Activated CD4-positive, alpha-beta T cell treated with anti-CD3 and anti-CD28 coated beads, Interleukin-2, amount 10 ng/mL, durations not matched to agents 7 days and 5 days (primary cell): ENCODE data around the gene CNTN4. TPM values are rescaled to one million over a fixed set of nuclear protein-coding genes. Genes with fewer than 3 reads are reported as not detected.

Source experiments
- CTCF ChIA-PET: fragments of 350-600 bp; sonication (Branson Sonifier 250); formaldehyde crosslinking; loops from one replicate; lab custom pipeline; 2021; ENCODE audit warnings: antibody characterized with exemption; lab: Charles Lee
- POLR2A ChIA-PET: fragments of 350-600 bp; sonication (Branson Sonifier 250); formaldehyde crosslinking; loops from one replicate; lab custom pipeline; 2021; ENCODE audit warnings: antibody characterized with exemption; lab: Charles Lee
- DNase-seq: peaks from one replicate; pipeline ENCODE4 v3.0.0-alpha.2; 2020
- H3K27ac Mint-ChIP-seq: one replicate; pipeline ENCODE4 v1.8.0; 2021; ENCODE audit warnings: mild to moderate bottlenecking, moderate library complexity, mixed read lengths
- H3K27me3 Mint-ChIP-seq: one replicate; pipeline ENCODE4 v1.8.0; 2021; ENCODE audit warnings: mixed read lengths
- H3K36me3 Mint-ChIP-seq: one replicate; pipeline ENCODE4 v1.8.0; 2021; ENCODE audit warnings: low read depth, mixed read lengths
- H3K4me1 Mint-ChIP-seq: one replicate; pipeline ENCODE4 v1.8.0; 2021; ENCODE audit warnings: mixed read lengths
- H3K4me3 Mint-ChIP-seq: one replicate; pipeline ENCODE4 v1.8.0; 2021; ENCODE audit warnings: mild to moderate bottlenecking, moderate library complexity, mixed read lengths
- H3K9me3 Mint-ChIP-seq: one replicate; pipeline ENCODE4 v1.8.0; 2021; ENCODE audit warnings: mixed read lengths
- total RNA-seq, 2 experiments: library from RNA; stranded (reverse); gene quantifications; one replicate each; pipeline ENCODE4 v1.2.3, GENCODE V29; 2021

Gene CNTN4
- total RNA-seq, 2 experiments from 2014 or later: not detected

DNA sequence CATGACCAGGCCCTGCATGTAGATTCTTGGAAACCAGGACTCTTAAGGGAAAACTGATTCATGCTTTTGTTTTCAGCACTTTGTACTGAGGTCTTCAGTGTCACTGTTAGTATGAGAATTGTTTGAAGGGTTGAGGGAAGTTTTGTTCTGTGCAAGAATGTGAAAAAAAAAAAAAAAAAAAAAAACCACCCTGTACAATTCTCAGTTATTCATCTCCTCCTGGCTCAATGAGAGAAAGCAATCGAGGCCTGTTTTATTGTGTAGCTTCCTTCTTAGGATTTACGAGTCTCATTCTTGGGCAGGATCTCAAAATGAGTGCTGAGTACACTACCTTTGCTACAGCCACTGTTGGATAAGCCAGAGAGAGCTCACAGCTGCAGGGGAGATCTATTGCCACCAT, 469.5 kb downstream of the CNTN4 start:
- no peaks in the 10 kb centered on the region for H3K4me1 Mint-ChIP-seq
- no peaks in the 10 kb centered on the region for H3K27me3 Mint-ChIP-seq
- POLR2A ChIA-PET: no interaction called here
- H3K4me3 Mint-ChIP-seq: no peak overlapping the region
- H3K36me3 Mint-ChIP-seq: no peaks in the 10 kb centered on the region
- H3K27ac Mint-ChIP-seq: no peak overlapping the region
- CTCF ChIA-PET: no interaction called here
- no peak for DNase-seq
- no peaks in the 10 kb centered on the region for H3K9me3 Mint-ChIP-seq

DNA sequence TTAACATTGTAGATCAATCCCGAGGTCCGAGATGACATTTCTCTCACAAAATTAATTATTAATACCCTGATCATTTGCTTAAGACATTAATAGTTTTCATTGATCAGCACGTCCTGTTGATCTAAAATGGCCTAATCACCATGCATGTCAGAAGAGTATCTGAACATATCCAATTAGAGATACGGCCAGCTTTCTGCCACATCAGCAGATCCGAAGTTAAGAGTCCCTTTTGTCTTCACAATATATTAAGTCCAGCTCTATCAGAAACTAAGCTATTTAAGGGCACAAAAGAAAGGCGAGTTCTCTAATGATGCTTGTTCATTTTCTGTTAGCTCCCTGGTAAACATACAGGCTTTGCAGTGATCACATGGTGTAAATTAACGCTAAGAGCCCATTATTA, 470.3 kb downstream of the CNTN4 start:
- Mint-ChIP-seq H3K27me3 (no peaks in the 10 kb centered on the region), H3K4me3 (no peak overlapping the region), H3K4me1 (no peaks in the 10 kb centered on the region), H3K36me3 (no peaks in the 10 kb centered on the region), H3K9me3 (no peaks in the 10 kb centered on the region), H3K27ac (no peak overlapping the region)
- no peak for DNase-seq
- POLR2A ChIA-PET: no interaction called here
- CTCF ChIA-PET: no interaction called here

- no peaks in the 10 kb centered on the region for H3K4me1 Mint-ChIP-seq
- POLR2A ChIA-PET: no interaction called here
- no peak for DNase-seq
- H3K27me3 Mint-ChIP-seq: no peaks in the 10 kb centered on the region
- no peaks in the 10 kb centered on the region for H3K36me3 Mint-ChIP-seq
- no peaks in the 10 kb centered on the region for H3K9me3 Mint-ChIP-seq
- no peak overlapping the region for H3K27ac Mint-ChIP-seq
- H3K4me3 Mint-ChIP-seq: no peak overlapping the region
- CTCF ChIA-PET: no interaction called here
These were observed 478.9 kb downstream of the CNTN4 start for GRCh38 chr3:2577571-2577970.

DNA sequence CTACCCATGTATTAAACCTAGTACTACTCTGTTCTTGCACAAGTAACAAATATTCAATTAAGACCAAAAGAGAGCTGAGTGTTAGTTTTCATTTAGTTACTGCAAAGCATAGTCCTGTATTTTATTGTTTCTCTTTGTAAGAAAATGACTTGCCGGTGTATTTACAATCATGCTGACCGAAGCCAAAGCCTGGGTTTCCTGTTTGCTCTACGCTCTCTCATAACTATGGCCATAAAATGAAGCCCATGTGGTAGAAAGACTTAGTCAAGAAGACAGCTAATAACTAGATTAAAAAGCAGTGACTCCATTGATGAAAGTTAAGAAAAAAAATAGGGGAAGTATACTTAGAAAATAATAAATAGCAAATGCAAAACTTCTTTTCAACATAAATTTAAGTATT, 479.9 kb downstream of the CNTN4 start:
- Mint-ChIP-seq H3K27ac (no peak overlapping the region), H3K4me1 (no peaks in the 10 kb centered on the region), H3K4me3 (no peak overlapping the region), H3K9me3 (no peaks in the 10 kb centered on the region), H3K36me3 (no peaks in the 10 kb centered on the region), H3K27me3 (no peaks in the 10 kb centered on the region)
- ChIA-PET POLR2A (no interaction called here), CTCF (no interaction called here)
- no peak for DNase-seq

GRCh38 chr3:2579206-2579605, 480.5 kb downstream of the CNTN4 start:
- DNase-seq: no peak
- CTCF ChIA-PET: no interaction called here
- Mint-ChIP-seq H3K4me3 (no peak overlapping the region), H3K27ac (no peak overlapping the region), H3K36me3 (no peaks in the 10 kb centered on the region), H3K4me1 (no peaks in the 10 kb centered on the region), H3K9me3 (no peaks in the 10 kb centered on the region), H3K27me3 (no peaks in the 10 kb centered on the region)
- POLR2A ChIA-PET: no interaction called here

- DNase-seq: no peak
- ChIA-PET CTCF (no interaction called here), POLR2A (no interaction called here)
- Mint-ChIP-seq H3K9me3 (no peaks in the 10 kb centered on the region), H3K27me3 (no peaks in the 10 kb centered on the region), H3K27ac (no peak overlapping the region), H3K4me1 (no peaks in the 10 kb centered on the region), H3K36me3 (no peaks in the 10 kb centered on the region), H3K4me3 (no peak overlapping the region)
These were observed 484.4 kb downstream of the CNTN4 start for GRCh38 chr3:2583046-2583445.

DNA sequence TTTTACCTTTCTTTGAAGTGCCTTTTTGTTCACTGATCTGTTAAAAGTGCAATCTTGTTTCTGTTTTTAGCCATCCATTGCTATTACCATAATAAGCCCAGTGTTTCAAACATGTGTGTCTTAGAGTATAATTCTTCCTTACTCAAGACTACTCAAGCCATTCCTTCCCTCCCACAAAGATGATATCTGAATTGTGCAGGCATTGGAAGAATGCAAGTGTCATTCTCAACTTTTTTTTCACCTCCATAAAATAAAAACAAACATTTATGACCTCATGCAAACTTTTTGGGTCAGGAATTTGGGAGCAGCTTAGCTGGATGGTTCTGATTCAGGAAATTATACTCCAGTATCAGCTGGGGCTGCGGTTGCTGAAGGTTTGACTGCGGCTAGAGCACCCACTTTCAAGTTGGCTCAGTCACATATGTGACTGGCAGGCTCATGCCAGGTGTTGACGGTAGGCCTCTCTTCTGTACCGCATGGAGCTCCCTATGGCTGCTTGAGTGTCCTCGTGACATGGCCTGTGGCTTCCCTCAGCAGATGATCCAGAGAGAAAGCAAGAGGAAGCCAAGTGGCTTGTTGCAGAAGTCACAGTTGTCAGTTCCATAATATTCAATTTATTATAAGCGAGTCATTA, 490.8 kb downstream of the CNTN4 start:
- H3K9me3 Mint-ChIP-seq: peaks cover 2% of the 10 kb centered on the region
- no peaks in the 10 kb centered on the region for H3K4me1 Mint-ChIP-seq
- ChIA-PET POLR2A (no interaction called here), CTCF (no interaction called here)
- DNase-seq: no peak
- H3K4me3 Mint-ChIP-seq: no peak overlapping the region
- no peaks in the 10 kb centered on the region for H3K27me3 Mint-ChIP-seq
- H3K36me3 Mint-ChIP-seq: no peaks in the 10 kb centered on the region
- H3K27ac Mint-ChIP-seq: no peak overlapping the region

GRCh38 chr3:2595486-2595885, 496.8 kb downstream of the CNTN4 start:
- Mint-ChIP-seq H3K4me3 (no peak overlapping the region), H3K4me1 (no peaks in the 10 kb centered on the region), H3K36me3 (no peaks in the 10 kb centered on the region), H3K27ac (no peak overlapping the region), H3K9me3 (peaks cover under 1% of the 10 kb centered on the region), H3K27me3 (no peaks in the 10 kb centered on the region)
- CTCF ChIA-PET: no interaction called here
- no peak for DNase-seq
- POLR2A ChIA-PET: no interaction called here

DNA sequence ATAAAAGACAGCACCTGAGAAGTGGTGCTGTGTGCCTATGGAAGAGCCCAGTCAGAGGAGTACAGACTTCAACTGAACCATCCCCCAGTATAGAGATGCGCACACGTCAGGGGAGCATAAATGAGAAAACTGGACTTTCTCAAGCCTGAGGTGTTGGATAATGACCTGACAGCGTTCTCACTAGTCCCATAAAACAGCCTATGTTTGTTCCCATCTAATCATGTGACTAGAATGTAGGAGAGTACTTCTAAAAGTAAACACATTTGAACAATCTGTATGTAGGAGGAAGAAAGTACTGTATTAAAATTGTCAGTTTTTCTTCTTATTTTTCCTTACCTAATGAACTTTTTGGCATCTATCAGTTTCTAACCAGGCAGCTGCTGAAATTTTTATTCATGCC, 498.9 kb downstream of the CNTN4 start:
- Mint-ChIP-seq H3K9me3 (no peaks in the 10 kb centered on the region), H3K27me3 (no peaks in the 10 kb centered on the region), H3K36me3 (no peaks in the 10 kb centered on the region), H3K4me1 (no peaks in the 10 kb centered on the region), H3K4me3 (no peak overlapping the region), H3K27ac (no peak overlapping the region)
- ChIA-PET CTCF (no interaction called here), POLR2A (no interaction called here)
- no peak for DNase-seq

GRCh38 chr3:2599471-2599870, 500.8 kb downstream of the CNTN4 start:
- H3K4me3 Mint-ChIP-seq: no peak overlapping the region
- CTCF ChIA-PET: interaction anchor here (0.6 kb wide), 1 partner anchor 84 kb away, joined by 3 read pairs; no protein-coding TSS in a partner anchor
- no peak overlapping the region for H3K27ac Mint-ChIP-seq

DNA sequence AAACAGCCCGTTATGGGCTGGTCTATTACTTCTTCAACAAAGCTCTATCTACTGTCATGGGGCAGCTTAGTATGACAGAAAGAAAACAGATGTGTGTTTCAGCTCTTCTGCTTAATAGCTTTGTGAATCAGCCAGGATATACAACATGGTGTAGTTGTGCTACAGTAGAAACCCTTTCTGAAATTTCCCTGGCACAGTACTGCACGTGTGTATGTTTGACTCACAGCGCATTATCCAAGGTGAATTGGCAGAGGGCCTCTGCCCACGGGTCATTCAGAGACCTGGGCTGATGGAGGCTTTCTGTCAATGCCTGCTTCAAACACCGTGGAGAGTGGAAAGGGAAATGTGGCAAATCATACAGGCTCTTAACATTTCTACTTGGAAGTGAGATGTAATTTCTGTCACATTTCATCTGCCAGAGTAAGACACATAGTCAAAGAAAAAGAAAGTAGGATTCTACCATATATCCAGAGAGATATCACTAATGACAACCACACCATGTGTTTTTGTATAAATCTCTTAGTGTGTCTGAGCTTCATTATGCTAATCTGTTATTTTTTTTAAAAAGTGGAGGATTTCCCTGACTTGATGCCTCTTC, 505.1 kb downstream of the CNTN4 start:
- ChIA-PET POLR2A (no interaction called here), CTCF (no interaction called here)
- no peak for DNase-seq
- Mint-ChIP-seq H3K4me1 (no peaks in the 10 kb centered on the region), H3K27me3 (no peaks in the 10 kb centered on the region), H3K9me3 (no peaks in the 10 kb centered on the region), H3K36me3 (no peaks in the 10 kb centered on the region), H3K4me3 (no peak overlapping the region), H3K27ac (no peak overlapping the region)

More at GRCh38 chr3:2599471-2599870, 500.8 kb downstream of the CNTN4 start:
- Mint-ChIP-seq H3K9me3 (no peaks in the 10 kb centered on the region), H3K27me3 (no peaks in the 10 kb centered on the region), H3K36me3 (no peaks in the 10 kb centered on the region), H3K4me1 (no peaks in the 10 kb centered on the region)
- DNase-seq: no peak
- POLR2A ChIA-PET: no interaction called here

DNA sequence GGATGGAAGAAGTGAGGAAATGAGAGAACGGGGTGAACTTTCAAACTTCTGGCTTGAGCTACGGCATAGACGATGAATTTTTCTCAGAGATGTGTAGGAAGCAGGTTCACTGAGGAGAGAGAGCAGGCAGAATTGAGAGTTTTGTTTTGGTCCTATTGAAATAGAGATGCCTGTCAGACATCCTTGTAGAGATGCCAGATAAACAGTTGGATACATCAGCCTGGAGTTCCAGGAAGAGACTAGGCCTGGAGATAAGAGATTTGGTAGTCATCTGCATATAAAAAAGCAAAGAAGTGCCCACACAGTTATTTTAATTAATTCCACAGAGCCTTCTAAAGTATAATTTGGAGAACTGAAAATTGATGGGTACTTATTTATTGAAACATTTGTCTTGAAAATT, 515.9 kb downstream of the CNTN4 start:
- H3K27ac Mint-ChIP-seq: no peak overlapping the region
- H3K27me3 Mint-ChIP-seq: no peaks in the 10 kb centered on the region
- H3K4me3 Mint-ChIP-seq: no peak overlapping the region
- DNase-seq: no peak
- POLR2A ChIA-PET: interaction anchor here (0.6 kb wide), 1 partner anchor 285 kb away, joined by 4 read pairs; no protein-coding TSS in a partner anchor
- H3K36me3 Mint-ChIP-seq: no peaks in the 10 kb centered on the region
- no peaks in the 10 kb centered on the region for H3K4me1 Mint-ChIP-seq
- CTCF ChIA-PET: no interaction called here
- no peaks in the 10 kb centered on the region for H3K9me3 Mint-ChIP-seq

GRCh38 chr3:2615080-2615479, 516.4 kb downstream of the CNTN4 start:
- Mint-ChIP-seq H3K36me3 (no peaks in the 10 kb centered on the region), H3K27me3 (no peaks in the 10 kb centered on the region), H3K27ac (no peak overlapping the region), H3K9me3 (no peaks in the 10 kb centered on the region), H3K4me3 (no peak overlapping the region), H3K4me1 (no peaks in the 10 kb centered on the region)
- POLR2A ChIA-PET: interaction anchor here (0.6 kb wide), 1 partner anchor 285 kb away, joined by 4 read pairs; no protein-coding TSS in a partner anchor
- no peak for DNase-seq
- CTCF ChIA-PET: no interaction called here

DNA sequence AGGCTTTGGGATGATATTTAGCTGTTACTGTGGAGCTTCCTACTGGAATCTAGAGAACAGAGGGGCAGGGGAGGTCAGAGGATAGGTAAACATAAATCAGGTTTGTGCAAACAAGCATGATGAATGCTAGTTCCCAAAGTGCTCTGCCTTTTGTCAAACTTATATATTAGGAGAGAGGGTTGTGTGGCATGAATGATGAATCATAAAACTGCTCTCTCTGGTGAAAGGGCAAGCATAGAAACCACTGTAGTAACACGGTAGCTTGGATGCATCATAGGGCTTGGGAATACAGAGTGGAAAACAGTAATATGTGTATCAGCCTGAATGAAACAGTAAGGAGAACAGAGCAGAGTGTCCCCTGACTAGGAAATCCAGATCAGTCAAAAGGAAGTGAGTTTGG, 524.8 kb downstream of the CNTN4 start:
- H3K27me3 Mint-ChIP-seq: no peaks in the 10 kb centered on the region
- POLR2A ChIA-PET: no interaction called here
- CTCF ChIA-PET: no interaction called here

More for the DNA sequence above, 524.8 kb downstream of the CNTN4 start:
- no peak overlapping the region for H3K4me3 Mint-ChIP-seq
- H3K36me3 Mint-ChIP-seq: no peaks in the 10 kb centered on the region
- DNase-seq: no peak
- no peaks in the 10 kb centered on the region for H3K9me3 Mint-ChIP-seq
- no peaks in the 10 kb centered on the region for H3K4me1 Mint-ChIP-seq
- no peak overlapping the region for H3K27ac Mint-ChIP-seq
